GM23338 (cell line): ENCODE data around the gene KRTAP10-9. TPM values are rescaled to one million over a fixed set of nuclear protein-coding genes. Genes with fewer than 3 reads are reported as not detected.

Experiments
- ATAC-seq: fragments of 200-7000 bp; cut with Tn5 transposase; 3 replicates; pipeline ENCODE4 v1.9.1; 2020
- DNase-seq: peaks from one replicate; pipeline ENCODE4 v3.0.0-alpha.2; 2015; ENCODE audit warnings: low spot score
- H2AFZ ChIP-seq: fragments of 200-600 bp; sonication (generic); 2 replicates; pipeline ENCODE4 v1.8.0; 2016; ENCODE audit warnings: antibody characterized with exemption, mild to moderate bottlenecking, moderate library complexity
- H3F3A ChIP-seq: fragments of 200-600 bp; sonication (generic); replicated peaks from 2 replicates; pipeline ENCODE4 v1.8.0; 2017; ENCODE audit warnings: antibody characterized with exemption, mixed run types, low read depth
- H3K27ac ChIP-seq: fragments of 200-600 bp; sonication (generic); 2 replicates; pipeline ENCODE4 v1.6.1; 2016; ENCODE audit warnings: low read depth
- H3K27me3 ChIP-seq: fragments of 200-600 bp; sonication (generic); 2 replicates; pipeline ENCODE4 v1.8.0; 2016; ENCODE audit warnings: mild to moderate bottlenecking, mixed run types, moderate library complexity; ENCODE audit not compliant: insufficient read depth
- H3K36me3 ChIP-seq: fragments of 200-600 bp; sonication (generic); 2 replicates; pipeline ENCODE4 v1.8.0; 2016; ENCODE audit warnings: mild to moderate bottlenecking; ENCODE audit not compliant: insufficient read depth
- H3K4me1 ChIP-seq: fragments of 200-600 bp; sonication (generic); 2 replicates; pipeline ENCODE4 v1.8.0; 2016; ENCODE audit warnings: mild to moderate bottlenecking, moderate library complexity; ENCODE audit not compliant: insufficient read depth
- H3K4me2 ChIP-seq: fragments of 200-600 bp; sonication (generic); 2 replicates; pipeline ENCODE4 v1.7.1; 2017; ENCODE audit warnings: mixed run types
- H3K4me3 ChIP-seq: fragments of 200-600 bp; sonication (generic); 2 replicates; pipeline ENCODE4 v1.6.1; 2016; ENCODE audit warnings: mixed run types
- H3K79me2 ChIP-seq: fragments of 200-600 bp; sonication (generic); replicated peaks from 2 replicates; pipeline ENCODE4 v1.8.0; 2017; ENCODE audit warnings: mild to moderate bottlenecking; ENCODE audit not compliant: insufficient read depth
- H3K9me2 ChIP-seq: fragments of 200-600 bp; sonication (generic); 2 replicates; pipeline ENCODE4 v1.8.0; 2017; ENCODE audit not compliant: insufficient read depth
- H4K20me1 ChIP-seq: fragments of 200-600 bp; sonication (generic); replicated peaks from 2 replicates; pipeline ENCODE4 v1.8.0; 2017; ENCODE audit warnings: mild to moderate bottlenecking; ENCODE audit not compliant: insufficient read depth
- H3K27ac Mint-ChIP-seq: 2 replicates; pipeline ENCODE4 v1.8.0; 2020; ENCODE audit warnings: inconsistent platforms, mild to moderate bottlenecking, moderate library complexity, mixed read lengths
- H3K27me3 Mint-ChIP-seq: 3 replicates; pipeline ENCODE4 v1.8.0; 2022; ENCODE audit warnings: low read depth, mild to moderate bottlenecking, moderate library complexity, mixed read lengths, inconsistent platforms; ENCODE audit not compliant: insufficient read depth, poor library complexity
- H3K36me3 Mint-ChIP-seq: 3 replicates; pipeline ENCODE4 v1.8.0; 2021; ENCODE audit warnings: low read depth, mild to moderate bottlenecking, inconsistent platforms, moderate library complexity, mixed read lengths
- H3K4me1 Mint-ChIP-seq: 3 replicates; pipeline ENCODE4 v1.8.0; 2020; ENCODE audit warnings: mild to moderate bottlenecking, inconsistent platforms, mixed read lengths
- H3K4me3 Mint-ChIP-seq: 3 replicates; pipeline ENCODE4 v1.8.0; 2021; ENCODE audit warnings: moderate library complexity, mild to moderate bottlenecking, inconsistent platforms, mixed read lengths
- H3K9me3 Mint-ChIP-seq: 3 replicates; pipeline ENCODE4 v1.8.0; 2020; ENCODE audit warnings: moderate library complexity, mild to moderate bottlenecking, inconsistent platforms, mixed read lengths
- CREB1 ChIP-seq: fragments of 250-450 bp; sonication (Bioruptor Pico); IDR thresholded peaks from 2 replicates; pipeline ENCODE4 v1.5.0; 2020; ENCODE audit warnings: low read depth, mild to moderate bottlenecking, moderate library complexity
- EZH2 ChIP-seq: fragments of 200-600 bp; sonication (generic); IDR thresholded peaks from one replicate; pipeline ENCODE4 v1.8.0; 2017; ENCODE audit warnings: antibody characterized with exemption, mild to moderate bottlenecking, low read depth; ENCODE audit not compliant: unreplicated experiment
- EZH2phosphoT487 ChIP-seq: fragments of 200-600 bp; sonication (generic); IDR thresholded peaks from one replicate; pipeline ENCODE4 v1.8.1; 2018; ENCODE audit warnings: antibody characterized with exemption; ENCODE audit not compliant: unreplicated experiment
- JUNB ChIP-seq: IDR thresholded peaks from one replicate; pipeline ENCODE4 v1.6.1; 2016; ENCODE audit warnings: antibody characterized with exemption; ENCODE audit not compliant: unreplicated experiment
- NANOG ChIP-seq: IDR thresholded peaks from 2 replicates; pipeline ENCODE4 v1.6.1; 2016; ENCODE audit warnings: antibody characterized with exemption, borderline replicate concordance
- POLR2AphosphoS5 ChIP-seq: IDR thresholded peaks from 2 replicates; pipeline ENCODE4 v1.6.1; 2016; ENCODE audit warnings: antibody characterized with exemption, low read depth
- STAT1 ChIP-seq: IDR thresholded peaks from one replicate; pipeline ENCODE4 v1.6.1; 2016; ENCODE audit warnings: antibody characterized with exemption; ENCODE audit not compliant: unreplicated experiment
- ZNF114 ChIP-seq: fragments of 250-450 bp; sonication (Bioruptor Pico); IDR thresholded peaks from 2 replicates; pipeline ENCODE4 v1.5.0; 2020; ENCODE audit warnings: mild to moderate bottlenecking, moderate library complexity
- ZNF331 ChIP-seq: fragments of 250-450 bp; sonication (Bioruptor Pico); IDR thresholded peaks from 2 replicates; pipeline ENCODE4 v1.5.0; 2020; ENCODE audit warnings: low read depth, mild to moderate bottlenecking, moderate library complexity
- long read RNA-seq: library from polyadenylated mRNA; unstranded; transcript quantifications from one replicate; pipeline ENCODE4 v2.0.0, GENCODE V29; 2020; ENCODE audit not compliant: unreplicated experiment
- polyA plus RNA-seq: library from polyadenylated mRNA; unstranded; fragments of >200 nt; fragmentation: Nextera tagmentation; extraction: Ambion mirVana; gene quantifications from 2 replicates; pipeline ENCODE4 v1.2.1, GENCODE V29; 2016
- total RNA-seq: library from RNA; depleted of rRNA; stranded (reverse); fragments of >200 nt; shearing (Covaris generic); gene quantifications from 2 replicates; pipeline ENCODE4 v1.2.3, GENCODE V29; 2014; rRNA removed
- TF ChIP-seq, protein P1 (sequence below): IDR thresholded peaks from one replicate; pipeline ENCODE4 v1.6.1; 2018; ENCODE audit warnings: antibody characterized with exemption; ENCODE audit not compliant: unreplicated experiment
- TF ChIP-seq, protein P2 (sequence below): fragments of 250-450 bp; sonication (Bioruptor Pico); IDR thresholded peaks from 2 replicates; pipeline ENCODE4 v1.5.0; 2020; ENCODE audit warnings: mild to moderate bottlenecking, moderate library complexity
- TF ChIP-seq, protein P3 (sequence below), 2 experiments: fragments of 200-600 bp in 1 of 2; sonication (generic) in 1 of 2; conservative IDR thresholded peaks; 2 replicates each; pipeline versions ENCODE4 v1.5.1 to v1.6.1; 2016 to 2017; ENCODE audit warnings: antibody characterized with exemption in 2 of 2, low read depth in 2 of 2, mild to moderate bottlenecking in 2 of 2, moderate library complexity in 1 of 2
- TF ChIP-seq, protein P4 (sequence below): IDR thresholded peaks from 2 replicates; pipeline ENCODE4 v1.6.1; 2016; ENCODE audit warnings: antibody characterized with exemption

Gene KRTAP10-9, protein sequence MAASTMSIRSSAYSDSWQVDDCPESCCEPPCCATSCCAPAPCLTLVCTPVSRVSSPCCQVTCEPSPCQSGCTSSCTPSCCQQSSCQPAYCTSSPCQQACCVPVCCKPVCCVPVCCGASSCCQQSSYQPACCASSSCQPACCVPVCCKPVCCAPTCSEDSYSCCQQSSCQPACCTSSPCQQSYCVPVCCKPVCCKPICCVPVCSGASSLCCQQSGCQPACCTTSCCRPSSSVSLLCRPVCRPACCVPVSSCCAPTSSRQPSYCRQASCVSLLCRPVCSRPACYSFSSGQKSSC
- total RNA-seq: not detected in 2 replicates
- polyA plus RNA-seq: not detected in 2 replicates
- long read RNA-seq: 0 reads

DNA sequence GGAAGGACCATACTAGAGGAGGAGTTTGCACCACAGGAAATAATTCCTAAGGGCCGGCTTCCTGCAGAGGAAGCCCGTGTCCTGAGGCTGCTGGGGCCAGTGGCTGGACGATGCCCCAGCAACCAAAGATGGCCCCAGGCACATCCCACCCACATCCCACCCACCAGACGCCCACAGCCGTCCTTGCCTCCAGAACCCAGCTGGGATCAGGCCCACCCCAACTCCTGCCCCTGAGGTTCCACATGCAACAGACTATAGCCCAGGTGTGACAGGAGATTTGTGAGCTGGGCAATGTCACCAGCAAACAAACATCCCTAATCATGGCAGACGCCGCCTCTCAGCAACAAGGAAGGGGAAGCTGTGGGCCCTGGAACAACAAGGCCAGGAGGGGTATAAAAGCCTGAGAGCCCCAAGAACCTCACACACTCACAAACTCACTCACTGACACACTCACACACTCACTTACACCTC lies at the start of gene KRTAP10-9:
Gene KRTAP10-9, plus strand, starts transcription at position 421 of the 471 bp plus-strand sequence. CDS start 79 bp downstream, outside the sequence.
- H3K4me3 Mint-ChIP-seq: no peak within 1 kb of the TSS
- H3K9me2 ChIP-seq: no peaks in the 10 kb centered on the region
- H3K9me3 Mint-ChIP-seq: peaks cover 42% of the 10 kb centered on the region

More for the DNA sequence above, at the start of gene KRTAP10-9:
- no peak for ATAC-seq
- no peaks in the 10 kb centered on the region for H3K4me1 Mint-ChIP-seq
- Histone ChIP-seq H3K4me1 (no peaks in the 10 kb centered on the region), H3K27ac (no peak within 1 kb of the TSS), H4K20me1 (no peaks in the 10 kb centered on the region), H3K4me3 (no peak within 1 kb of the TSS), H3K79me2 (no peaks in the 10 kb centered on the region), H3K27me3 (no peaks in the 10 kb centered on the region), H3F3A (no peaks in the 10 kb centered on the region), H3K36me3 (no peaks in the 10 kb centered on the region; the same call in 1 of the 2 replicates), H3K4me2 (no peak within 1 kb of the TSS), H2AFZ (no peak within 1 kb of the TSS)
- H3K27me3 Mint-ChIP-seq: peaks cover 7% of the 10 kb centered on the region
- no peak for DNase-seq
- peaks cover 22% of the 10 kb centered on the region for H3K36me3 Mint-ChIP-seq
- no peak for TF ChIP-seq NANOG
- no peak for TF ChIP-seq POLR2AphosphoS5
- no peak for TF ChIP-seq EZH2phosphoT487
- TF ChIP-seq, protein P1, sequence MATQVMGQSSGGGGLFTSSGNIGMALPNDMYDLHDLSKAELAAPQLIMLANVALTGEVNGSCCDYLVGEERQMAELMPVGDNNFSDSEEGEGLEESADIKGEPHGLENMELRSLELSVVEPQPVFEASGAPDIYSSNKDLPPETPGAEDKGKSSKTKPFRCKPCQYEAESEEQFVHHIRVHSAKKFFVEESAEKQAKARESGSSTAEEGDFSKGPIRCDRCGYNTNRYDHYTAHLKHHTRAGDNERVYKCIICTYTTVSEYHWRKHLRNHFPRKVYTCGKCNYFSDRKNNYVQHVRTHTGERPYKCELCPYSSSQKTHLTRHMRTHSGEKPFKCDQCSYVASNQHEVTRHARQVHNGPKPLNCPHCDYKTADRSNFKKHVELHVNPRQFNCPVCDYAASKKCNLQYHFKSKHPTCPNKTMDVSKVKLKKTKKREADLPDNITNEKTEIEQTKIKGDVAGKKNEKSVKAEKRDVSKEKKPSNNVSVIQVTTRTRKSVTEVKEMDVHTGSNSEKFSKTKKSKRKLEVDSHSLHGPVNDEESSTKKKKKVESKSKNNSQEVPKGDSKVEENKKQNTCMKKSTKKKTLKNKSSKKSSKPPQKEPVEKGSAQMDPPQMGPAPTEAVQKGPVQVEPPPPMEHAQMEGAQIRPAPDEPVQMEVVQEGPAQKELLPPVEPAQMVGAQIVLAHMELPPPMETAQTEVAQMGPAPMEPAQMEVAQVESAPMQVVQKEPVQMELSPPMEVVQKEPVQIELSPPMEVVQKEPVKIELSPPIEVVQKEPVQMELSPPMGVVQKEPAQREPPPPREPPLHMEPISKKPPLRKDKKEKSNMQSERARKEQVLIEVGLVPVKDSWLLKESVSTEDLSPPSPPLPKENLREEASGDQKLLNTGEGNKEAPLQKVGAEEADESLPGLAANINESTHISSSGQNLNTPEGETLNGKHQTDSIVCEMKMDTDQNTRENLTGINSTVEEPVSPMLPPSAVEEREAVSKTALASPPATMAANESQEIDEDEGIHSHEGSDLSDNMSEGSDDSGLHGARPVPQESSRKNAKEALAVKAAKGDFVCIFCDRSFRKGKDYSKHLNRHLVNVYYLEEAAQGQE: no peak
- no peak for TF ChIP-seq JUNB
- TF ChIP-seq STAT1: no peak
- no peak for TF ChIP-seq ZNF114 (CRISPR knock-in tag)
- TF ChIP-seq, protein P2, sequence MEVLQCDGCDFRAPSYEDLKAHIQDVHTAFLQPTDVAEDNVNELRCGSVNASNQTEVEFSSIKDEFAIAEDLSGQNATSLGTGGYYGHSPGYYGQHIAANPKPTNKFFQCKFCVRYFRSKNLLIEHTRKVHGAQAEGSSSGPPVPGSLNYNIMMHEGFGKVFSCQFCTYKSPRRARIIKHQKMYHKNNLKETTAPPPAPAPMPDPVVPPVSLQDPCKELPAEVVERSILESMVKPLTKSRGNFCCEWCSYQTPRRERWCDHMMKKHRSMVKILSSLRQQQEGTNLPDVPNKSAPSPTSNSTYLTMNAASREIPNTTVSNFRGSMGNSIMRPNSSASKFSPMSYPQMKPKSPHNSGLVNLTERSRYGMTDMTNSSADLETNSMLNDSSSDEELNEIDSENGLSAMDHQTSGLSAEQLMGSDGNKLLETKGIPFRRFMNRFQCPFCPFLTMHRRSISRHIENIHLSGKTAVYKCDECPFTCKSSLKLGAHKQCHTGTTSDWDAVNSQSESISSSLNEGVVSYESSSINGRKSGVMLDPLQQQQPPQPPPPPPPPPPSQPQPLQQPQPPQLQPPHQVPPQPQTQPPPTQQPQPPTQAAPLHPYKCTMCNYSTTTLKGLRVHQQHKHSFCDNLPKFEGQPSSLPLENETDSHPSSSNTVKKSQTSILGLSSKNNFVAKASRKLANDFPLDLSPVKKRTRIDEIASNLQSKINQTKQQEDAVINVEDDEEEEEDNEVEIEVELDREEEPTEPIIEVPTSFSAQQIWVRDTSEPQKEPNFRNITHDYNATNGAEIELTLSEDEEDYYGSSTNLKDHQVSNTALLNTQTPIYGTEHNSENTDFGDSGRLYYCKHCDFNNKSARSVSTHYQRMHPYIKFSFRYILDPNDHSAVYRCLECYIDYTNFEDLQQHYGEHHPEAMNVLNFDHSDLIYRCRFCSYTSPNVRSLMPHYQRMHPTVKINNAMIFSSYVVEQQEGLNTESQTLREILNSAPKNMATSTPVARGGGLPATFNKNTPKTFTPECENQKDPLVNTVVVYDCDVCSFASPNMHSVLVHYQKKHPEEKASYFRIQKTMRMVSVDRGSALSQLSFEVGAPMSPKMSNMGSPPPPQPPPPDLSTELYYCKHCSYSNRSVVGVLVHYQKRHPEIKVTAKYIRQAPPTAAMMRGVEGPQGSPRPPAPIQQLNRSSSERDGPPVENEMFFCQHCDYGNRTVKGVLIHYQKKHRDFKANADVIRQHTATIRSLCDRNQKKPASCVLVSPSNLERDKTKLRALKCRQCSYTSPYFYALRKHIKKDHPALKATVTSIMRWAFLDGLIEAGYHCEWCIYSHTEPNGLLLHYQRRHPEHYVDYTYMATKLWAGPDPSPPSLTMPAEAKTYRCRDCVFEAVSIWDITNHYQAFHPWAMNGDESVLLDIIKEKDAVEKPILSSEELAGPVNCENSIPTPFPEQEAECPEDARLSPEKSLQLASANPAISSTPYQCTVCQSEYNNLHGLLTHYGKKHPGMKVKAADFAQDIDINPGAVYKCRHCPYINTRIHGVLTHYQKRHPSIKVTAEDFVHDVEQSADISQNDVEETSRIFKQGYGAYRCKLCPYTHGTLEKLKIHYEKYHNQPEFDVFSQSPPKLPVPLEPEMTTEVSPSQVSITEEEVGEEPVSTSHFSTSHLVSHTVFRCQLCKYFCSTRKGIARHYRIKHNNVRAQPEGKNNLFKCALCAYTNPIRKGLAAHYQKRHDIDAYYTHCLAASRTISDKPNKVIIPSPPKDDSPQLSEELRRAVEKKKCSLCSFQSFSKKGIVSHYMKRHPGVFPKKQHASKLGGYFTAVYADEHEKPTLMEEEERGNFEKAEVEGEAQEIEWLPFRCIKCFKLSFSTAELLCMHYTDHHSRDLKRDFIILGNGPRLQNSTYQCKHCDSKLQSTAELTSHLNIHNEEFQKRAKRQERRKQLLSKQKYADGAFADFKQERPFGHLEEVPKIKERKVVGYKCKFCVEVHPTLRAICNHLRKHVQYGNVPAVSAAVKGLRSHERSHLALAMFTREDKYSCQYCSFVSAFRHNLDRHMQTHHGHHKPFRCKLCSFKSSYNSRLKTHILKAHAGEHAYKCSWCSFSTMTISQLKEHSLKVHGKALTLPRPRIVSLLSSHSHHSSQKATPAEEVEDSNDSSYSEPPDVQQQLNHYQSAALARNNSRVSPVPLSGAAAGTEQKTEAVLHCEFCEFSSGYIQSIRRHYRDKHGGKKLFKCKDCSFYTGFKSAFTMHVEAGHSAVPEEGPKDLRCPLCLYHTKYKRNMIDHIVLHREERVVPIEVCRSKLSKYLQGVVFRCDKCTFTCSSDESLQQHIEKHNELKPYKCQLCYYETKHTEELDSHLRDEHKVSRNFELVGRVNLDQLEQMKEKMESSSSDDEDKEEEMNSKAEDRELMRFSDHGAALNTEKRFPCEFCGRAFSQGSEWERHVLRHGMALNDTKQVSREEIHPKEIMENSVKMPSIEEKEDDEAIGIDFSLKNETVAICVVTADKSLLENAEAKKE (CRISPR knock-in tag): no peak
- TF ChIP-seq, protein P3, sequence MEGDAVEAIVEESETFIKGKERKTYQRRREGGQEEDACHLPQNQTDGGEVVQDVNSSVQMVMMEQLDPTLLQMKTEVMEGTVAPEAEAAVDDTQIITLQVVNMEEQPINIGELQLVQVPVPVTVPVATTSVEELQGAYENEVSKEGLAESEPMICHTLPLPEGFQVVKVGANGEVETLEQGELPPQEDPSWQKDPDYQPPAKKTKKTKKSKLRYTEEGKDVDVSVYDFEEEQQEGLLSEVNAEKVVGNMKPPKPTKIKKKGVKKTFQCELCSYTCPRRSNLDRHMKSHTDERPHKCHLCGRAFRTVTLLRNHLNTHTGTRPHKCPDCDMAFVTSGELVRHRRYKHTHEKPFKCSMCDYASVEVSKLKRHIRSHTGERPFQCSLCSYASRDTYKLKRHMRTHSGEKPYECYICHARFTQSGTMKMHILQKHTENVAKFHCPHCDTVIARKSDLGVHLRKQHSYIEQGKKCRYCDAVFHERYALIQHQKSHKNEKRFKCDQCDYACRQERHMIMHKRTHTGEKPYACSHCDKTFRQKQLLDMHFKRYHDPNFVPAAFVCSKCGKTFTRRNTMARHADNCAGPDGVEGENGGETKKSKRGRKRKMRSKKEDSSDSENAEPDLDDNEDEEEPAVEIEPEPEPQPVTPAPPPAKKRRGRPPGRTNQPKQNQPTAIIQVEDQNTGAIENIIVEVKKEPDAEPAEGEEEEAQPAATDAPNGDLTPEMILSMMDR (conservative IDR thresholded peaks at IDR 0.05; ENCODE audit: low read depth in 2 of 2): no peak
- no peak for TF ChIP-seq EZH2
- TF ChIP-seq, protein P4, sequence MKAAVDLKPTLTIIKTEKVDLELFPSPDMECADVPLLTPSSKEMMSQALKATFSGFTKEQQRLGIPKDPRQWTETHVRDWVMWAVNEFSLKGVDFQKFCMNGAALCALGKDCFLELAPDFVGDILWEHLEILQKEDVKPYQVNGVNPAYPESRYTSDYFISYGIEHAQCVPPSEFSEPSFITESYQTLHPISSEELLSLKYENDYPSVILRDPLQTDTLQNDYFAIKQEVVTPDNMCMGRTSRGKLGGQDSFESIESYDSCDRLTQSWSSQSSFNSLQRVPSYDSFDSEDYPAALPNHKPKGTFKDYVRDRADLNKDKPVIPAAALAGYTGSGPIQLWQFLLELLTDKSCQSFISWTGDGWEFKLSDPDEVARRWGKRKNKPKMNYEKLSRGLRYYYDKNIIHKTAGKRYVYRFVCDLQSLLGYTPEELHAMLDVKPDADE: no peak
- TF ChIP-seq ZNF331 (CRISPR knock-in tag): no peak
- no peak for TF ChIP-seq CREB1 (CRISPR knock-in tag)
- H3K27ac Mint-ChIP-seq: no peak within 1 kb of the TSS
